22Rv1 (cell line): ENCODE data around the gene MALAT1.

Experiments used
- ZFX ChIP-seq: fragments of 450-650 bp; IDR thresholded peaks from 2 replicates; pipeline ENCODE4 v1.6.1; 2017; ENCODE audit warnings: antibody characterized with exemption, borderline replicate concordance
- TF ChIP-seq, protein P1 (sequence below): fragments of 450-650 bp; IDR thresholded peaks from 2 replicates; pipeline ENCODE4 v1.5.1; 2017; ENCODE audit warnings: mild to moderate bottlenecking

DNA sequence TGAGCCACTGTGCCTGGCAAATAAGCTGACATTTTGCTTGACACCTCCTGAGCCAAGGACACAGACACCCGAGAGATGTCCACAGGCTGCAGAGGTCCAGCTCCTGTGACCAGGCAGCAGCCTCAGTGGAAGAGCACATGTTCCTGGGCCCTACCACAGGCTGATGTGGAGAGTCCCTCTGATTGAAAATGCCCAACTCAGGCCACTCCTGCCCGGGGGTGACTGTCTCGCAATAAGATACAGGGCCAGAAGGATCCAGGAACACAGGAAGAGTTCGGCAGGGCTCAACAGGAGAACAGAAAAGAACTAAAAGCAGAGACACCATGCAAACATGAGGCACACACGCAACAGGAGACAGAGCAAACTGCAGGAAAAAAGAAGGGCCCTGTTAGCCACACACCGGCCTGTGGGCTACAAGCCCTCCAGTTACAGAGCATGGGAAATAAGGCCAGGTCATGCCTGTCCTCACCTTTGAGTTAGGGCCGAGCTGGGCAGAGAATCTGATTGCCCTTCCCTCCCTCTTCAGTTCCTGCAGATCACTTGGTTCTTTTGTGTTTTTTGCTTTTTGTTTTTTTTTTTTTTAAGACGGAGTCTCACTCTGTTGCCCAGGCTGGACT is 28.3 kb upstream of the MALAT1 start:
- TF ChIP-seq, protein P1, sequence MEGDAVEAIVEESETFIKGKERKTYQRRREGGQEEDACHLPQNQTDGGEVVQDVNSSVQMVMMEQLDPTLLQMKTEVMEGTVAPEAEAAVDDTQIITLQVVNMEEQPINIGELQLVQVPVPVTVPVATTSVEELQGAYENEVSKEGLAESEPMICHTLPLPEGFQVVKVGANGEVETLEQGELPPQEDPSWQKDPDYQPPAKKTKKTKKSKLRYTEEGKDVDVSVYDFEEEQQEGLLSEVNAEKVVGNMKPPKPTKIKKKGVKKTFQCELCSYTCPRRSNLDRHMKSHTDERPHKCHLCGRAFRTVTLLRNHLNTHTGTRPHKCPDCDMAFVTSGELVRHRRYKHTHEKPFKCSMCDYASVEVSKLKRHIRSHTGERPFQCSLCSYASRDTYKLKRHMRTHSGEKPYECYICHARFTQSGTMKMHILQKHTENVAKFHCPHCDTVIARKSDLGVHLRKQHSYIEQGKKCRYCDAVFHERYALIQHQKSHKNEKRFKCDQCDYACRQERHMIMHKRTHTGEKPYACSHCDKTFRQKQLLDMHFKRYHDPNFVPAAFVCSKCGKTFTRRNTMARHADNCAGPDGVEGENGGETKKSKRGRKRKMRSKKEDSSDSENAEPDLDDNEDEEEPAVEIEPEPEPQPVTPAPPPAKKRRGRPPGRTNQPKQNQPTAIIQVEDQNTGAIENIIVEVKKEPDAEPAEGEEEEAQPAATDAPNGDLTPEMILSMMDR: no peak
- no peak for TF ChIP-seq ZFX
